ENCODE results near the gene API5.

Gene API5

DNA sequence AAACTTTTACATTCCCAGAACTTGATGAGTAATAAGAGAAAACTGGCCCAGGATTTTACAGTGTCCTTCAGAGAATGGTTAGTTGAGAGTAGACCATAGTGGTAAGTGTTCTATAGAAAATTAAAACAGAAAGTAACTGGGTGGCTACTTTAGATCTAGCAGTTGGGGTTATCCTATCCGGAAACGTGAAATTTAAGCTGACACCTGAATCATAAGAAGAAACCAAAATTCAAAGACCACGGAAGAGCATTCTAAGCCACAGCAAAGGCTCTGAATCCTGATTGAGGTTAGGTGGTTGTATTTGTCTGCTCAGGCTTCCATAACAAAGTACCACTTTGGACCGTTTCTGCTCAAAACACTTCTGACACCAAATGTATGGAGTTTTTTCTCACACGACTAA is 80.9 kb downstream of the API5 start:
- Histone ChIP-seq H3K9me3 (ENCODE audit: control insufficient read depth, low read length) (no peaks in the 10 kb centered on the region), H3K4me3 (ENCODE audit: extremely low read depth, insufficient read depth, low read length, poor library complexity, severe bottlenecking) (no peak overlapping the region), H3K36me3 (ENCODE audit: control insufficient read depth, insufficient read depth, low read length) (peaks cover 68% of the 10 kb centered on the region), H3K4me1 (ENCODE audit: control insufficient read depth, insufficient read depth, low read length, poor library complexity, severe bottlenecking) (no peaks in the 10 kb centered on the region), H3K27ac (ENCODE audit: low read depth, low read length, severe bottlenecking) (no peak overlapping the region)
- WGBS, 2 experiments (ENCODE audit: insufficient coverage in 2 of 2) = 87 to 92% methylated on average over 2 to 4 of the region's 5 CpGs

DNA sequence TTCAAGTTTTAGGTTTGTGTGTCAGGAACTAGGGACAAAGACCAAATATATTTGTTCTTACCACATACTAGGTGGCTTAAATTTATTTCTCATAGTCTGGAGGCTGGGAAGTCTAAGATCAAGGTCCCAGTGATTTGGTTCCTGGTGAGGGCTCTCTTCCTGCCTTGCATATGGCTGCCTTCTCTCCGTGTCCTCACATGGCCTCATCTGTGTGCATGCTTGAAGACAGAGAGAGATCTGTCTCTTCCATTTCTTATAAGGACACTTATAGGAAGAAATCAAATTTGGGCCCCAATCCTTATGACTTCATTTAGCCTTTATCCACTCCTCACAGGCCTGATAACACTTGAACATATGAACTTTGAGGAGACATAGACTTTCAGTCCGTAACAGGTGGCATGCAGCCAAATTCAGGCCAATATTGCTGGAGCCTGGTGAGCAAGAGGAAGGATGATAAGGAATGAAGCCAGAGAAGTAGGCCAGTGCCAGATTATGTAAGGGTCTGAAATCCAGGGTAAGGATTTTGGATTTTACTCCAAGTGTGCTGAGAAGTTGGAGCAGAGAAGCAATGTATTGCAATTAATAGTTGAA is 82.1 kb downstream of the API5 start:
- 100% methylated on average over 1 of the region's 2 CpGs for whole genome bisulfite sequencing, 2 experiments (ENCODE audit: insufficient coverage in 2 of 2)

More for the DNA sequence above, 82.1 kb downstream of the API5 start:
- Histone ChIP-seq H3K9me3 (ENCODE audit: control insufficient read depth, low read length) (no peaks in the 10 kb centered on the region), H3K4me3 (ENCODE audit: extremely low read depth, insufficient read depth, low read length, poor library complexity, severe bottlenecking) (no peak overlapping the region), H3K36me3 (ENCODE audit: control insufficient read depth, insufficient read depth, low read length) (peaks cover 72% of the 10 kb centered on the region), H3K27ac (ENCODE audit: low read depth, low read length, severe bottlenecking) (no peak overlapping the region), H3K4me1 (ENCODE audit: control insufficient read depth, insufficient read depth, low read length, poor library complexity, severe bottlenecking) (no peaks in the 10 kb centered on the region)
